ENCODE measurements around the gene SMAD6. TPM values are rescaled to one million over a fixed set of nuclear protein-coding genes. Genes with fewer than 3 reads are reported as not detected.

SMAD6 gene
- total RNA-seq, 1 experiment from 2014 or later = 6.6 TPM

DNA sequence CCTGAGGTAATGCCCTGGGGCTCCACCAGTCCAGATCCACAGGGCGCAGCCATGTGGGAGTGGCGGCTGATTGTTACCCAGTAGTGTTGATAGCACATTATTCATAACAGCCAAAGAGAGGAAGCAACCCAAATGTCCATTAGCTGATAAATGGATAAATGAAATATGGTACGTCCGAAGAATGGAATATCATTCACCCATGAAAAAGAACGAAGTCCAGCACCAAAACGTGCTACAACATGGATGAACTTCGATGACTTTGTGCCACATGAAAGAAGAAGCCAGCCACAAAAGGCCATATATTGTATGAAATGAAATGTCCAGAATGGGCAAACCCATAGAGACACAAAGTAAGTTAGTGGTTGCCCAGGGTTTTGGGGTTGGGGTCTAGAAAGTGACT, 6.4 kb downstream of the SMAD6 start:
- POLR2A ChIA-PET = no interaction called here
- intact Hi-C loops (cut with micrococcal nuclease) = no loop called here
- no peaks in the 10 kb centered on the region for H4K20me1 ChIP-seq (ENCODE audit: insufficient read depth)
- DNase-seq (ENCODE audit: low read depth, low spot score) (no peak), ATAC-seq (no peak)
- H3K4me1 ChIP-seq (ENCODE audit: control insufficient read depth in 1 of 2, insufficient read depth in 2 of 2, low read length in 2 of 2) = peaks cover 44 to 51% of the 10 kb centered on the region in 2 experiments
- H3K4me3 ChIP-seq (replicated peaks in 1 of 2; ENCODE audit: low read depth in 1 of 2, low read length in 2 of 2) = no peak overlapping the region
- no TSS peak for BruUV-seq (replicated peaks)
- H3K27me3 ChIP-seq (ENCODE audit: insufficient read depth, low read length) = no peaks in the 10 kb centered on the region
- H3K36me3 ChIP-seq (ENCODE audit: control insufficient read depth in 1 of 2, insufficient read depth in 2 of 2, low read length in 2 of 2) = no peaks in the 10 kb centered on the region
- H3K79me2 ChIP-seq (ENCODE audit: insufficient read depth, low read length) = peaks cover 13% of the 10 kb centered on the region
- H3K4me2 ChIP-seq (ENCODE audit: low read length) = no peak overlapping the region
- H3K27ac ChIP-seq (ENCODE audit: low read depth, low read length) = no peak overlapping the region
- no peak for TF ChIP-seq ZNF274 (IDR thresholded peaks at IDR 0.05; ENCODE audit: low read depth, low read length)
- no peak for TF ChIP-seq TCF7L2 (IDR thresholded peaks at IDR 0.05; ENCODE audit: borderline replicate concordance, extremely low read depth, insufficient read depth, insufficient read length)
- TF ChIP-seq, protein P1, sequence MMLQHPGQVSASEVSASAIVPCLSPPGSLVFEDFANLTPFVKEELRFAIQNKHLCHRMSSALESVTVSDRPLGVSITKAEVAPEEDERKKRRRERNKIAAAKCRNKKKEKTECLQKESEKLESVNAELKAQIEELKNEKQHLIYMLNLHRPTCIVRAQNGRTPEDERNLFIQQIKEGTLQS (IDR thresholded peaks at IDR 0.05) = no peak
- no peak for TF ChIP-seq EGR1 (IDR thresholded peaks at IDR 0.05; ENCODE audit: low read depth)
- no peak for TF ChIP-seq CBX3 (IDR thresholded peaks at IDR 0.05; ENCODE audit: low read depth)
- TF ChIP-seq, protein P2, sequence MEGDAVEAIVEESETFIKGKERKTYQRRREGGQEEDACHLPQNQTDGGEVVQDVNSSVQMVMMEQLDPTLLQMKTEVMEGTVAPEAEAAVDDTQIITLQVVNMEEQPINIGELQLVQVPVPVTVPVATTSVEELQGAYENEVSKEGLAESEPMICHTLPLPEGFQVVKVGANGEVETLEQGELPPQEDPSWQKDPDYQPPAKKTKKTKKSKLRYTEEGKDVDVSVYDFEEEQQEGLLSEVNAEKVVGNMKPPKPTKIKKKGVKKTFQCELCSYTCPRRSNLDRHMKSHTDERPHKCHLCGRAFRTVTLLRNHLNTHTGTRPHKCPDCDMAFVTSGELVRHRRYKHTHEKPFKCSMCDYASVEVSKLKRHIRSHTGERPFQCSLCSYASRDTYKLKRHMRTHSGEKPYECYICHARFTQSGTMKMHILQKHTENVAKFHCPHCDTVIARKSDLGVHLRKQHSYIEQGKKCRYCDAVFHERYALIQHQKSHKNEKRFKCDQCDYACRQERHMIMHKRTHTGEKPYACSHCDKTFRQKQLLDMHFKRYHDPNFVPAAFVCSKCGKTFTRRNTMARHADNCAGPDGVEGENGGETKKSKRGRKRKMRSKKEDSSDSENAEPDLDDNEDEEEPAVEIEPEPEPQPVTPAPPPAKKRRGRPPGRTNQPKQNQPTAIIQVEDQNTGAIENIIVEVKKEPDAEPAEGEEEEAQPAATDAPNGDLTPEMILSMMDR (IDR thresholded peaks at IDR 0.05 in 2 of 3, conservative IDR thresholded peaks at IDR 0.05 in 1 of 3; ENCODE audit: borderline replicate concordance in 1 of 3, insufficient read depth in 1 of 3, low read depth in 2 of 3, low read length in 2 of 3) = no peak
- no peak for TF ChIP-seq ZFX (IDR thresholded peaks at IDR 0.05)
- TF ChIP-seq EZH2 (IDR thresholded peaks at IDR 0.05) = no peak
- no peak for TF ChIP-seq EZH2phosphoT487 (IDR thresholded peaks at IDR 0.05; ENCODE audit: borderline replicate concordance)
- no peak for TF ChIP-seq CEBPB (IDR thresholded peaks at IDR 0.05; ENCODE audit: low read depth)
- TF ChIP-seq ZBTB33 (IDR thresholded peaks at IDR 0.05; ENCODE audit: extremely low read depth, insufficient replicate concordance, low read length) = no peak
- no peak for TF ChIP-seq JUND (IDR thresholded peaks at IDR 0.05)
- TF ChIP-seq, protein P3, sequence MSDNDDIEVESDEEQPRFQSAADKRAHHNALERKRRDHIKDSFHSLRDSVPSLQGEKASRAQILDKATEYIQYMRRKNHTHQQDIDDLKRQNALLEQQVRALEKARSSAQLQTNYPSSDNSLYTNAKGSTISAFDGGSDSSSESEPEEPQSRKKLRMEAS (IDR thresholded peaks at IDR 0.05) = no peak
- no peaks in the 10 kb centered on the region for H3K9me3 ChIP-seq (ENCODE audit: control insufficient read depth in 1 of 2, insufficient read depth in 1 of 2, low read depth in 1 of 2, low read length in 2 of 2)
- H2AFZ ChIP-seq (ENCODE audit: low read depth, low read length, poor library complexity, severe bottlenecking) = no peak overlapping the region
- H3K9me2 ChIP-seq (ENCODE audit: insufficient read depth) = no peaks in the 10 kb centered on the region
- H3K9ac ChIP-seq (ENCODE audit: low read length) = no peak overlapping the region
- CTCF ChIA-PET = interaction anchor here (1.0 to 2.3 kb wide), 3 partner anchors 11 to 17 kb away, joined by 3 to 8 read pairs (median 5); no protein-coding TSS in a partner anchor
- RAD21 ChIA-PET (ENCODE audit: low non-redundant PET in 1 of 2, low total read pairs in 2 of 2, uncharacterized antibody in 2 of 2, unreplicated experiment in 2 of 2) = no interaction called here

Data from HCT116 (cell line).